Hematopoietic multipotent progenitor cell (in vitro differentiated cells): Measurements from ENCODE around the gene ATF3. TPM values are rescaled to one million over a fixed set of nuclear protein-coding genes. Genes with fewer than 3 reads are reported as not detected.

Experiments used
- DNase-seq, 3 donors: peaks; one replicate each; pipeline ENCODE4 v3.0.0-alpha.2; 2011 to 2015; ENCODE audit warnings: low read depth in 2 of 3, low spot score in 2 of 3
- total RNA-seq: library from RNA; depleted of rRNA; stranded (reverse); fragments of >200 nt; gene quantifications from one replicate; pipeline ENCODE4 v1.2.3, GENCODE V29; 2012

ATF3 gene
- total RNA-seq, 1 donor = 45.0 TPM

- no peak for DNase-seq
Observed at GRCh38 chr1:212607913-212608391, 609 bp upstream of the ATF3 start.

GRCh38 chr1:212608959-212609700 lies 569 bp downstream of the ATF3 start:
- DNase-seq = peak in 2 of 3 donors; percentile 54 to 68

GRCh38 chr1:212609701-212610574 lies 1.4 kb downstream of the ATF3 start:
- no peak for DNase-seq

- no peak for DNase-seq
Observed at GRCh38 chr1:212610575-212610967, 2.0 kb downstream of the ATF3 start.

- no peak for DNase-seq
Observed at GRCh38 chr1:212611000-212611948, 2.7 kb downstream of the ATF3 start.

GRCh38 chr1:212612041-212612961 lies 3.7 kb downstream of the ATF3 start:
- DNase-seq = no peak

- DNase-seq = no peak
Observed at GRCh38 chr1:212613440-212614335, 5.1 kb downstream of the ATF3 start.

GRCh38 chr1:212614453-212615200 lies 6.1 kb downstream of the ATF3 start:
- peak in 1 of 3 donors; percentile 83 for DNase-seq

GRCh38 chr1:212615201-212615470 lies 6.6 kb downstream of the ATF3 start:
- no peak for DNase-seq

GRCh38 chr1:212618466-212619210 lies 10.1 kb downstream of the ATF3 start:
- DNase-seq = no peak

- no peak for DNase-seq
Observed at GRCh38 chr1:212620293-212620692, 11.7 kb downstream of the ATF3 start.

- DNase-seq = peak in 1 of 3 donors; percentile 50
Observed at GRCh38 chr1:212621043-212621948, 12.7 kb downstream of the ATF3 start.

GRCh38 chr1:212621949-212622305 lies 13.4 kb downstream of the ATF3 start:
- DNase-seq = no peak

GRCh38 chr1:212622467-212622866 lies 13.9 kb downstream of the ATF3 start:
- DNase-seq = no peak

- no peak for DNase-seq
Observed at GRCh38 chr1:212622906-212623305, 14.3 kb downstream of the ATF3 start.

- DNase-seq = no peak
Observed at GRCh38 chr1:212623603-212624002, 15.0 kb downstream of the ATF3 start.
